GM23248 (cell line): ENCODE results near the gene FOXL3.

ENCODE experiments used
- EZH2 ChIP-seq: fragments of 200-600 bp; sonication (generic); IDR thresholded peaks from 2 replicates; pipeline ENCODE4 v1.6.1; 2018; ENCODE audit warnings: antibody characterized with exemption, mild to moderate bottlenecking; ENCODE audit not compliant: insufficient read depth, poor library complexity, severe bottlenecking
- EZH2phosphoT487 ChIP-seq: fragments of 200-600 bp; sonication (generic); IDR thresholded peaks from 2 replicates; pipeline ENCODE4 v1.6.1; 2018; ENCODE audit warnings: antibody characterized with exemption, moderate library complexity, mild to moderate bottlenecking, low read depth; ENCODE audit not compliant: insufficient read depth

- TF ChIP-seq EZH2 (no peak), EZH2phosphoT487 (no peak)
These were observed 29.3 kb upstream of the FOXL3 start for GRCh38 chr7:260441-261281.
